CD8-positive, alpha-beta memory T cell (primary cell): Measurements from ENCODE around the gene SLF2. TPM values are rescaled to one million over a fixed set of nuclear protein-coding genes. Genes with fewer than 3 reads are reported as not detected.

ENCODE experiments used
- CTCF ChIA-PET: fragments of 350-600 bp; sonication (Branson Sonifier 250); formaldehyde crosslinking; loops from one replicate; lab custom pipeline; 2021; ENCODE audit warnings: antibody characterized with exemption; lab: Charles Lee
- POLR2A ChIA-PET: fragments of 350-600 bp; sonication (Branson Sonifier 250); formaldehyde crosslinking; loops from one replicate; lab custom pipeline; 2021; ENCODE audit warnings: antibody characterized with exemption; lab: Charles Lee
- DNase-seq, 5 donors: peaks; one replicate each; pipeline versions ENCODE4 v3.0.0 to v3.0.0-alpha.2; 2020 to 2022; ENCODE audit warnings: mixed read lengths in 1 of 5
- H3K27ac ChIP-seq: one replicate; pipeline ENCODE4 v1.7.0; 2013; ENCODE audit warnings: low read depth, mild to moderate bottlenecking, low read length, moderate library complexity
- H3K27me3 ChIP-seq: 2 replicates; pipeline ENCODE4 v1.7.0; 2013; ENCODE audit warnings: low read length, mild to moderate bottlenecking; ENCODE audit not compliant: insufficient read depth, poor library complexity, severe bottlenecking
- H3K36me3 ChIP-seq: 2 replicates; pipeline ENCODE4 v1.7.0; 2013; ENCODE audit warnings: mild to moderate bottlenecking, low read length, moderate library complexity; ENCODE audit not compliant: insufficient read depth
- H3K4me1 ChIP-seq: 2 replicates; pipeline ENCODE4 v1.7.0; 2013; ENCODE audit warnings: mild to moderate bottlenecking, low read length, moderate library complexity; ENCODE audit not compliant: insufficient read depth
- H3K4me3 ChIP-seq: 2 replicates; pipeline ENCODE4 v1.7.0; 2013; ENCODE audit warnings: mild to moderate bottlenecking, low read length
- H3K9me3 ChIP-seq: 2 replicates; pipeline ENCODE4 v1.7.0; 2013; ENCODE audit warnings: mild to moderate bottlenecking, low read length
- H3K27ac Mint-ChIP-seq, 8 donors: one replicate each; pipeline ENCODE4 v1.8.0; 2020 to 2021; ENCODE audit warnings: mixed read lengths in 8 of 8, mild to moderate bottlenecking in 6 of 8, inconsistent platforms in 3 of 8, moderate library complexity in 3 of 8
- H3K27me3 Mint-ChIP-seq, 2 donors: one replicate each; pipeline ENCODE4 v1.8.0; 2020 to 2021; ENCODE audit warnings: mixed read lengths in 2 of 2, mild to moderate bottlenecking in 1 of 2, moderate library complexity in 1 of 2
- H3K36me3 Mint-ChIP-seq, 3 donors: one replicate each; pipeline ENCODE4 v1.8.0; 2020 to 2021; ENCODE audit warnings: mixed read lengths in 3 of 3, inconsistent platforms in 1 of 3, mild to moderate bottlenecking in 1 of 3
- H3K4me1 Mint-ChIP-seq, 3 donors: one replicate each; pipeline ENCODE4 v1.8.0; 2020 to 2021; ENCODE audit warnings: mixed read lengths in 3 of 3, inconsistent platforms in 1 of 3, mild to moderate bottlenecking in 1 of 3
- H3K4me3 Mint-ChIP-seq, 7 donors: one replicate each; pipeline ENCODE4 v1.8.0; 2020 to 2021; ENCODE audit warnings: mixed read lengths in 7 of 7, mild to moderate bottlenecking in 6 of 7, moderate library complexity in 4 of 7, inconsistent platforms in 2 of 7
- H3K9me3 Mint-ChIP-seq, 5 donors: one replicate each; pipeline ENCODE4 v1.8.0; 2020 to 2022; ENCODE audit warnings: mixed read lengths in 5 of 5, mild to moderate bottlenecking in 3 of 5, moderate library complexity in 2 of 5, inconsistent platforms in 1 of 5
- polyA plus RNA-seq: library from polyadenylated mRNA; unstranded; fragments of 300-500 nt; fragmentation: Illumina TruSeq; gene quantifications from one replicate; pipeline ENCODE4 v1.2.3, GENCODE V29; 2021
- total RNA-seq, 2 experiments: library from RNA; stranded (reverse); gene quantifications; one replicate each; pipeline ENCODE4 v1.2.3, GENCODE V29; 2021

Gene SLF2
- total and polyA plus RNA-seq, 3 experiments from 2014 or later = 13.9 to 36.1 (median 35.4) TPM

DNA sequence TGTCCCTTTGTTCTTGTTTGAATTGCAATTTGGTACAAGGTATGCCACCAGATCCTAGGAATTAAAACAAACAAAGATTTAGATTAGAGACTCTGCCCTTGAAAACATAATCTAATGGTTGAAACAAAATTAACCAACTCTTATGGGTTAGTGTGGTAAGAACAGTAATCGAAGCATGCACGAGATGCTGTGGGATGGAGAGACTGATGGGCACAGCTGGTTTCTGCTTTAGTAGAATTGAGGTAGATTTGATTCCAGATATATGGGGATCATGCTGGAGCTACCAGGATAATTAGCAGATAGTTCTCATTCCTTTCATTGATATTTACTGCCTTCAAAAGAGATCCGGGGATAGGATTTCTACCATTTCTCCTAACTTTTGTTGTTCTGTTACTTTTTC is 36.2 kb downstream of the SLF2 start:
- ChIA-PET CTCF (interaction anchor here (2.0 kb wide), 1 partner anchor 68 kb away, joined by 4 read pairs; no protein-coding TSS in a partner anchor), POLR2A (no interaction called here)
- no peaks in the 10 kb centered on the region for H3K27me3 ChIP-seq
- H3K36me3 ChIP-seq = peaks cover 40% of the 10 kb centered on the region
- H3K4me3 ChIP-seq = no peak overlapping the region
- no peak overlapping the region for H3K27ac ChIP-seq
- Mint-ChIP-seq H3K9me3 (no peaks in the 10 kb centered on the region), H3K36me3 (peaks cover 4 to 66% (median 17%) of the 10 kb centered on the region in 3 donors), H3K27me3 (no peaks in the 10 kb centered on the region), H3K4me3 (no peak overlapping the region), H3K27ac (no peak overlapping the region), H3K4me1 (peaks cover 0 to 6% (median 3%) of the 10 kb centered on the region in 3 donors)
- H3K4me1 ChIP-seq = no peaks in the 10 kb centered on the region
- no peaks in the 10 kb centered on the region for H3K9me3 ChIP-seq
- DNase-seq = no peak

GRCh38 chr10:100960251-100960650 is 47.5 kb downstream of the SLF2 start:
- H3K4me3 Mint-ChIP-seq = no peak overlapping the region
- no peak overlapping the region for H3K27ac Mint-ChIP-seq
- no peaks in the 10 kb centered on the region for H3K4me1 ChIP-seq
- H3K36me3 ChIP-seq = peaks cover 16% of the 10 kb centered on the region
- no peaks in the 10 kb centered on the region for H3K27me3 Mint-ChIP-seq
- DNase-seq = no peak
- H3K27ac ChIP-seq = no peak overlapping the region
- H3K4me3 ChIP-seq = no peak overlapping the region
- H3K4me1 Mint-ChIP-seq = no peaks in the 10 kb centered on the region
- no peaks in the 10 kb centered on the region for H3K9me3 ChIP-seq
- no peaks in the 10 kb centered on the region for H3K27me3 ChIP-seq
- POLR2A ChIA-PET = no interaction called here
- H3K9me3 Mint-ChIP-seq = no peaks in the 10 kb centered on the region
- CTCF ChIA-PET = no interaction called here
- peaks cover 12 to 72% (median 18%) of the 10 kb centered on the region in 3 donors for H3K36me3 Mint-ChIP-seq

DNA sequence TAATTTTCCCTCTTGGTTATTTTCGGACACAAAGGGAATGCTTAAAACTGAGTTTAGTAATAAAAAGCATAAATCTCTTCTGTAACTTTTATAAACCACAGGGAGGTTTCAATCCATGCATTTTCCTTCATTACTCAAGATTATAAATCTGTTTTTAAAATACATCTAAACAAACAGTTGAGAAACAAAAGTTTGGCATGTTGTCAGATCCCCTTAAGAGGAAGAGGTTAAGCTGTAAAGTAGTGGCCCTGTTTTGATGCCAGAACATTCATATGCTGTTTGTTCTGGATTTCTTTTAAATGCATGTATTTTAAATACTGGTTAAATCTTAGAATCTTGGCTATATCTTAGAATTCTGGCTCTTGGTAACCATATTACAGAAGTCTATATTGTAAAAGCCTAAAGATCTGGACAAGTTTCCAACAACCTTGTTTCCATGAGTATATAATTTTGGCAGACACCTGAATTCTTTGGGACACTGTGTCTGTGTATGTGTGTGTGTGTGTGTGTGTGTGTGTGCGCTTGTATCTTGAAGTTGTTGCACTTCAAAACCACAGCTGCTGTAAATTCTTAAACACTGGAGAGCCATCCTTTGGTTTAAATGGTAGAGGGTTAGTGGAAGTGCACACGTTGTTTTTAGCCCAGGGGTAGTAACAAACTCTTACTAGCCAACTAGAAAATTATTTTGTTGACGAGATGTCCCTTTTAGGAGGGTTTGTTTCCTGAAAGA is 49.8 kb downstream of the SLF2 start:
- H3K36me3 ChIP-seq = peaks cover 16% of the 10 kb centered on the region
- no peak for DNase-seq
- POLR2A ChIA-PET = no interaction called here
- Mint-ChIP-seq H3K27ac (no peak overlapping the region), H3K36me3 (peaks cover 12 to 64% (median 16%) of the 10 kb centered on the region in 3 donors), H3K4me1 (no peaks in the 10 kb centered on the region), H3K9me3 (no peaks in the 10 kb centered on the region), H3K27me3 (no peaks in the 10 kb centered on the region), H3K4me3 (no peak overlapping the region)
- H3K4me3 ChIP-seq = no peak overlapping the region
- no peaks in the 10 kb centered on the region for H3K4me1 ChIP-seq
- no peaks in the 10 kb centered on the region for H3K27me3 ChIP-seq
- no peaks in the 10 kb centered on the region for H3K9me3 ChIP-seq
- CTCF ChIA-PET = no interaction called here
- no peak overlapping the region for H3K27ac ChIP-seq

GRCh38 chr10:100963826-100964225 is 51.1 kb downstream of the SLF2 start:
- CTCF ChIA-PET = interaction anchor here (3.7 kb wide), 1 partner anchor 34 kb away, joined by 18 read pairs; no protein-coding TSS in a partner anchor
- H3K36me3 Mint-ChIP-seq = peaks cover 9 to 56% (median 12%) of the 10 kb centered on the region in 3 donors
- no peak overlapping the region for H3K4me3 Mint-ChIP-seq

GRCh38 chr10:100965820-100966219 is 53.1 kb downstream of the SLF2 start:
- CTCF ChIA-PET = interaction anchor here (1.9 to 3.7 kb wide), 2 partner anchors 32 to 48 kb away, joined by 7 to 18 read pairs; no protein-coding TSS in a partner anchor
- Histone ChIP-seq H3K9me3 (no peaks in the 10 kb centered on the region), H3K27ac (no peak overlapping the region), H3K4me3 (no peak overlapping the region), H3K36me3 (peaks cover 9% of the 10 kb centered on the region), H3K27me3 (no peaks in the 10 kb centered on the region), H3K4me1 (peaks cover 5% of the 10 kb centered on the region)
- no peak overlapping the region for H3K27ac Mint-ChIP-seq
- POLR2A ChIA-PET = no interaction called here
- H3K27me3 Mint-ChIP-seq = no peaks in the 10 kb centered on the region
- H3K9me3 Mint-ChIP-seq = no peaks in the 10 kb centered on the region
- H3K4me3 Mint-ChIP-seq = no peak overlapping the region
- DNase-seq = no peak
- peaks cover 8 to 20% (median 18%) of the 10 kb centered on the region in 3 donors for H3K4me1 Mint-ChIP-seq
- peaks cover 7 to 37% (median 7%) of the 10 kb centered on the region in 3 donors for H3K36me3 Mint-ChIP-seq

More at GRCh38 chr10:100963826-100964225, 51.1 kb downstream of the SLF2 start:
- Mint-ChIP-seq H3K27ac (no peak overlapping the region), H3K27me3 (no peaks in the 10 kb centered on the region), H3K4me1 (peaks cover 4 to 9% (median 6%) of the 10 kb centered on the region in 3 donors), H3K9me3 (no peaks in the 10 kb centered on the region)
- no peak overlapping the region for H3K4me3 ChIP-seq
- POLR2A ChIA-PET = no interaction called here
- no peak for DNase-seq
- H3K27ac ChIP-seq = no peak overlapping the region
- peaks cover 10% of the 10 kb centered on the region for H3K36me3 ChIP-seq
- H3K9me3 ChIP-seq = no peaks in the 10 kb centered on the region
- H3K27me3 ChIP-seq = no peaks in the 10 kb centered on the region
- H3K4me1 ChIP-seq = peaks cover 2% of the 10 kb centered on the region

DNA sequence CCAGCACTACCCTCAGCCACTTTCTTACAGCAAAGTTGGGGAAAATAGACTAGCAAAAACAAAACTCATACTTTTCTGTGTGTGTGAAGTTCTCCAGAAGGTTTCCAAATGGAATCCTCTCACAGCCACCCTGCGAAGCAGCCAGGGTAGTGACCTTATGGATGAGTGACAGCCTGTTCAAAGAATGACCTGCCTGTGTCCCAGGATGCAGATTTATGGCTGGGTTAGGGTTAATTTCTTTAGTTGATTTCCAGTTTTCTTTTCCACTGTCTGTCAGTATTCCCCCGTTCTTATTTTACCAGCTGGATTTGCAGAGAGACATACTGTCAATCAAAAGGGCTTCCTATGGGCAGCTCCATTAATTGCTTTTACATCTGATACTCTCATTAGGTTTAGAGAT is 54.1 kb downstream of the SLF2 start:
- no peaks in the 10 kb centered on the region for H3K9me3 ChIP-seq
- no peak for DNase-seq
- Mint-ChIP-seq H3K27me3 (no peaks in the 10 kb centered on the region), H3K9me3 (no peaks in the 10 kb centered on the region), H3K36me3 (peaks cover 7 to 32% (median 7%) of the 10 kb centered on the region in 3 donors), H3K27ac (no peak overlapping the region), H3K4me3 (no peak overlapping the region), H3K4me1 (peaks cover 8 to 20% (median 20%) of the 10 kb centered on the region in 3 donors)
- H3K36me3 ChIP-seq = peaks cover 5% of the 10 kb centered on the region
- H3K27me3 ChIP-seq = no peaks in the 10 kb centered on the region
- H3K4me3 ChIP-seq = no peak overlapping the region
- H3K4me1 ChIP-seq = peaks cover 5% of the 10 kb centered on the region
- POLR2A ChIA-PET = no interaction called here
- no peak overlapping the region for H3K27ac ChIP-seq
- CTCF ChIA-PET = interaction anchor here (0.6 to 3.7 kb wide), 3 partner anchors 31 to 777 kb away, joined by 4 to 18 read pairs (median 16); no protein-coding TSS in a partner anchor

DNA sequence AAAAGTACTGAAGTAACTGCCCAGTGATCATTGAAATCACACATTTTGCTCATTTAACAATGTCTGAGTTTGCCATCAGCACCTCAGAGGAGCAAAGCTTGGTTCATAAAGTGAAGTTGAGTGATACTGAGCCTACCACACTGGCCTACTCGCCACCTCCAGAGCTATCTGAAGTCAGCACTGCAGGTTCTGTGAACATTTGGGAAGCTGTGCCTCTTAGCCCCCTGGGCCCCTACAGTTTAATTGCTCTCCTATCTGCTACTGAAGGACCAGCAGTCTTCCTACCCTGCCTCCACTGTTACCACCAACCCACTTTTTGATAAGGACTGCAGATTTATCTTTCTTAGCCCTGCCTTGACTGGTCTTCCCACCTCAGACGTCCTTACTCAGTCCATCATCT is 54.6 kb downstream of the SLF2 start:
- peak overlapping the region in 2 of 8 donors; percentile 24 to 76 for H3K27ac Mint-ChIP-seq
- no peak for DNase-seq
- peaks cover 5% of the 10 kb centered on the region for H3K4me1 ChIP-seq
- no peak overlapping the region for H3K27ac ChIP-seq
- H3K36me3 ChIP-seq = peaks cover 1% of the 10 kb centered on the region
- ChIA-PET CTCF (interaction anchor here (0.6 to 3.7 kb wide), 4 partner anchors 30 to 778 kb away, joined by 4 to 18 read pairs (median 10); no protein-coding TSS in a partner anchor), POLR2A (interaction anchor here (0.5 kb wide), 1 partner anchor 731 kb away, joined by 4 read pairs; no protein-coding TSS in a partner anchor)
- H3K9me3 Mint-ChIP-seq = no peaks in the 10 kb centered on the region
- H3K9me3 ChIP-seq = no peaks in the 10 kb centered on the region
- no peaks in the 10 kb centered on the region for H3K27me3 ChIP-seq
- H3K4me3 Mint-ChIP-seq = no peak overlapping the region
- H3K36me3 Mint-ChIP-seq = peaks cover 7 to 28% (median 7%) of the 10 kb centered on the region in 3 donors
- no peak overlapping the region for H3K4me3 ChIP-seq
- H3K27me3 Mint-ChIP-seq = no peaks in the 10 kb centered on the region
- peaks cover 8 to 20% (median 20%) of the 10 kb centered on the region in 3 donors for H3K4me1 Mint-ChIP-seq
